Measurements from ENCODE around the gene PSMB9. TPM values are rescaled to one million over a fixed set of nuclear protein-coding genes. Genes with fewer than 3 reads are reported as not detected.

Gene PSMB9
- total RNA-seq, 2 experiments from 2014 or later = 219 to 229 TPM

DNA sequence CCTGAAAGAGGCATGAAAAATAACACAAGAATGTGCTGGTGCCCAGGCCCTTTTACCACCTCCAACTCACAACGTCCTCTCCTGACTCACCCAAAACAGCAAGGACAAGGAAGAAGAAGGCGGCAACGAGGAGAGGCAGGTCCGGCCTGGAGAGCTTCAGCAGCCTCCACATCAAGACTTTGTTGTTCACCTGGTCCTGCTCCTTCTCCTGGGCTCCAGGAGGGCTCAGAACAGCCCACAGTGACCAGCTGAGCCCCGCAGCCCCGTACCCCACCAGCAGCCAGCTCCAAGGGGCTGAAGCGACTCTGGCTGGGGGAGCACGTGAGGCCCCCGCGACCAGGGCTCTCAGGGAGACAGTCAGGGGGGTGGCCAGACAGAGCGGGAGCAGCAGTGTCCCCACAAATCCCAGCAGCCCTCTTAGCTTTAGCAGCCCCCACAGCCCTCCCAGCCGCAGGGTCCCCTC lies 16.3 kb upstream of the PSMB9 start:
- H3K9me3 Mint-ChIP-seq = no peaks in the 10 kb centered on the region
- ChIA-PET POLR2A (interaction anchor here (0.5 to 10.7 kb wide), 13 partner anchors 10 to 553 kb away, joined by 3 to 458 read pairs (median 13); partner anchors contain the start of genes BRD2, PSMB9, TAP1 and ZBTB22), CTCF (interaction anchor here (0.7 to 10.1 kb wide), 29 partner anchors 10 to 690 kb away, joined by 3 to 400 read pairs (median 7); partner anchors contain the start of genes BRD2, HLA-DMA, PSMB9 and TAP1)
- H3K27me3 Mint-ChIP-seq = no peaks in the 10 kb centered on the region
- H3K4me1 Mint-ChIP-seq (ENCODE audit: low read depth) = peaks cover 80% of the 10 kb centered on the region
- DNase-seq (no peak), ATAC-seq (no peak)
- intact Hi-C loops (cut with micrococcal nuclease) = loop anchor here (1.0 kb wide), 2 partner anchors 16 to 31 kb away; partner anchors contain the start of gene TAP1
- TF ChIP-seq, protein P1, sequence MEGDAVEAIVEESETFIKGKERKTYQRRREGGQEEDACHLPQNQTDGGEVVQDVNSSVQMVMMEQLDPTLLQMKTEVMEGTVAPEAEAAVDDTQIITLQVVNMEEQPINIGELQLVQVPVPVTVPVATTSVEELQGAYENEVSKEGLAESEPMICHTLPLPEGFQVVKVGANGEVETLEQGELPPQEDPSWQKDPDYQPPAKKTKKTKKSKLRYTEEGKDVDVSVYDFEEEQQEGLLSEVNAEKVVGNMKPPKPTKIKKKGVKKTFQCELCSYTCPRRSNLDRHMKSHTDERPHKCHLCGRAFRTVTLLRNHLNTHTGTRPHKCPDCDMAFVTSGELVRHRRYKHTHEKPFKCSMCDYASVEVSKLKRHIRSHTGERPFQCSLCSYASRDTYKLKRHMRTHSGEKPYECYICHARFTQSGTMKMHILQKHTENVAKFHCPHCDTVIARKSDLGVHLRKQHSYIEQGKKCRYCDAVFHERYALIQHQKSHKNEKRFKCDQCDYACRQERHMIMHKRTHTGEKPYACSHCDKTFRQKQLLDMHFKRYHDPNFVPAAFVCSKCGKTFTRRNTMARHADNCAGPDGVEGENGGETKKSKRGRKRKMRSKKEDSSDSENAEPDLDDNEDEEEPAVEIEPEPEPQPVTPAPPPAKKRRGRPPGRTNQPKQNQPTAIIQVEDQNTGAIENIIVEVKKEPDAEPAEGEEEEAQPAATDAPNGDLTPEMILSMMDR (IDR thresholded peaks at IDR 0.05) = no peak
- peak overlapping the region; percentile 99 for H3K27ac Mint-ChIP-seq
- peak overlapping the region; percentile 79 for H3K4me3 Mint-ChIP-seq
- H3K36me3 Mint-ChIP-seq (ENCODE audit: low read depth) = peaks cover 87% of the 10 kb centered on the region

DNA sequence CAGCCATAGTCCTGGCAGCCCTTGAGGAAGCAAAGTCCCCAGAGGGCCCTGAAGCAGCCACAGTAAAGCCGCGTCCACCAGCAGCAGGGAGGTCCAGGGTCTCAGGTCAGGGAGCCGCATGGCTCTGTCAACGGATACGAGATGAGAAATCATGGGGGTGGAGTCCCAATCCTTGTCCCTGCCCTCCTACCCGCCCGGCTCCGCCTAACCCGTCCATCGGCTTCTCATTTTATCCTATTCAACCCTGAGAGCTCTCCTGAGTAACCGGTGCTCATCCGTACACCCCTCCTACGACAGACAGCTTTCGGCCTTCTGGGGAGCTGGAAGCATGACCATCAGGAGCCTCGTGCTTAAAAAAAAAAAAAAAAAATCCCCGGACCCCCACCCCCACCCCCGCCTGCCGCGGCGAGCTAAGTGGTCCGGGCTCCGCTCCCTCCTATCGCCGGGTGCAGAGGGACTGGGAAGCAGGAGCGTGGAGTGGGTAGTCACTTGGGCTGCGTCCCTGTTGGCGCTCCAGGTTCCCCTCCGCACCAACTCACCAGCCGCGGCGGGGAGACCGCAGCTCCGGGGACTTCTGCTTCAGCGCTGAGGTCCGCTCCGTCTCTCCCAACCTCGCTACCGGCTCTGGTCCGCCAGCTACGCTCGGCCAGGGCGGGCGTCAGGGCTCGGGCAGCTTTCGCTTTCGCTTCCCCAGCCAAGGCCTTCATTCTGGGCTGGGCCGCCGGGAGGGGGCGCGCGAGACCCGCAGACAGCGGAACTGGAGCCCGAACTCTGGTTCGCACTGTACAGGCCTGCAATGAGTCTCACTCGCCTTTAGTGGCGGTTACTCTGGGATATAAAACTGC lies 15.7 kb upstream of the PSMB9 start, which contains the start of gene TAP2:
TSS of gene TAP2 (minus strand) at position 626 of the 845 bp plus-strand sequence. CDS start at position 120, 506 bp downstream.
- TF ChIP-seq, protein P1 (IDR thresholded peaks at IDR 0.05) = peak; percentile 95
- ChIA-PET CTCF (interaction anchor here (0.6 to 10.1 kb wide), 52 partner anchors 9 to 690 kb away, joined by 3 to 400 read pairs (median 4); partner anchors contain the start of genes BRD2, HLA-DMA, PSMB9 and TAP1), POLR2A (interaction anchor here (0.5 to 10.7 kb wide), 19 partner anchors 8 to 645 kb away, joined by 3 to 458 read pairs (median 6); partner anchors contain the start of genes BRD2, GPSM3, PSMB9 and TAP1)

GRCh38 chr6:32839356-32839755 lies 14.6 kb upstream of the PSMB9 start:
- peaks cover 64% of the 10 kb centered on the region for H3K4me1 Mint-ChIP-seq (ENCODE audit: low read depth)
- TF ChIP-seq, protein P1 (IDR thresholded peaks at IDR 0.05) = no peak
- POLR2A ChIA-PET = interaction anchor here (0.6 to 10.7 kb wide), 15 partner anchors 7 to 141 kb away, joined by 3 to 458 read pairs (median 13); partner anchors contain the start of genes BRD2, PSMB9 and TAP1
- CTCF ChIA-PET = interaction anchor here (0.7 to 10.1 kb wide), 26 partner anchors 8 to 423 kb away, joined by 3 to 400 read pairs (median 7); partner anchors contain the start of genes HLA-DMA, PSMB9 and TAP1
- intact Hi-C loops (cut with micrococcal nuclease) = no loop called here
- peak overlapping the region; percentile 99 for H3K27ac Mint-ChIP-seq
- no peaks in the 10 kb centered on the region for H3K27me3 Mint-ChIP-seq
- H3K36me3 Mint-ChIP-seq (ENCODE audit: low read depth) = peaks cover 86% of the 10 kb centered on the region
- DNase-seq = no peak
- H3K9me3 Mint-ChIP-seq = no peaks in the 10 kb centered on the region
- ATAC-seq = no peak
- peak overlapping the region; percentile 79 for H3K4me3 Mint-ChIP-seq

More for the DNA sequence above, 15.7 kb upstream of the PSMB9 start, which contains the start of gene TAP2:
- Mint-ChIP-seq H3K36me3 (ENCODE audit: low read depth) (peaks cover 87% of the 10 kb centered on the region), H3K27me3 (no peaks in the 10 kb centered on the region), H3K9me3 (no peaks in the 10 kb centered on the region), H3K27ac (peak within 1 kb of the TSS; percentile 99), H3K4me1 (ENCODE audit: low read depth) (peaks cover 74% of the 10 kb centered on the region), H3K4me3 (peak within 1 kb of the TSS; percentile 79)
- ATAC-seq (peak; percentile 82), DNase-seq (peak; percentile 98)
- intact Hi-C loops (cut with micrococcal nuclease) = loop anchor here (1.0 kb wide), 2 partner anchors 15 to 30 kb away; partner anchors contain the start of gene TAP1

GRCh38 chr6:32840604-32841246 lies 13.3 kb upstream of the PSMB9 start:
- Mint-ChIP-seq H3K9me3 (no peaks in the 10 kb centered on the region), H3K27me3 (no peaks in the 10 kb centered on the region), H3K27ac (peak overlapping the region; percentile 99), H3K36me3 (ENCODE audit: low read depth) (peaks cover 86% of the 10 kb centered on the region), H3K4me3 (peak overlapping the region; percentile 97), H3K4me1 (ENCODE audit: low read depth) (peaks cover 53% of the 10 kb centered on the region)
- ATAC-seq (peak; percentile 3), DNase-seq (peak; percentile 77)
- POLR2A ChIA-PET = interaction anchor here (1.2 to 10.7 kb wide), 6 partner anchors 10 to 131 kb away, joined by 3 to 458 read pairs (median 80); partner anchors contain the start of genes BRD2, PSMB9 and TAP1
- TF ChIP-seq, protein P1 (IDR thresholded peaks at IDR 0.05) = no peak
- intact Hi-C loops (cut with micrococcal nuclease) = no loop called here
- CTCF ChIA-PET = interaction anchor here (0.6 to 10.1 kb wide), 6 partner anchors 10 to 1082 kb away, joined by 3 to 400 read pairs (median 48); partner anchors contain the start of genes HLA-DMA, PSMB9 and TAP1
